C4-2B (cell line): ENCODE data around the gene BCHE.

Experiments
- ZFX ChIP-seq: fragments of 450-650 bp; IDR thresholded peaks from 2 replicates; pipeline ENCODE4 v1.6.1; 2017
- TF ChIP-seq, protein P1 (sequence below): fragments of 450-650 bp; conservative IDR thresholded peaks from 2 replicates; pipeline ENCODE4 v1.5.1; 2017; ENCODE audit warnings: mild to moderate bottlenecking

DNA sequence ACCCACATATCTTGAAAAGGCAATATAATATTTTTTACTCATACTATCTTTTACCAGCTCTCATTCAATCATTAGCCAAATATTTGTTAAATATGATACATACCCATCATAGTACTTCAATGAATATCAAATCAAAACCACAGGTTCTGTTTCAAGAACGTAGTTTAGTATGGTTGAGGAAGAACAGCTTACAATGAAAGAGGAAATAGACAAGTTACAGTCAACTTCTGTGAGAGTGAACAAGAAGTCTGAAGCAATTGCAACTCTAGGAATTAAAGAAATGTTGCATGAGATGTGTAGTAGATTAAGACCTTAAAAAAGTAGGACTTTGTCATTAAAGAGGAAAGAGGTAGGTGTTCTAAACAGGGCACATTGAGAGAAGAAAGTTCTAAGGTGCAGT is 9.3 kb downstream of the BCHE start:
- TF ChIP-seq, protein P1, sequence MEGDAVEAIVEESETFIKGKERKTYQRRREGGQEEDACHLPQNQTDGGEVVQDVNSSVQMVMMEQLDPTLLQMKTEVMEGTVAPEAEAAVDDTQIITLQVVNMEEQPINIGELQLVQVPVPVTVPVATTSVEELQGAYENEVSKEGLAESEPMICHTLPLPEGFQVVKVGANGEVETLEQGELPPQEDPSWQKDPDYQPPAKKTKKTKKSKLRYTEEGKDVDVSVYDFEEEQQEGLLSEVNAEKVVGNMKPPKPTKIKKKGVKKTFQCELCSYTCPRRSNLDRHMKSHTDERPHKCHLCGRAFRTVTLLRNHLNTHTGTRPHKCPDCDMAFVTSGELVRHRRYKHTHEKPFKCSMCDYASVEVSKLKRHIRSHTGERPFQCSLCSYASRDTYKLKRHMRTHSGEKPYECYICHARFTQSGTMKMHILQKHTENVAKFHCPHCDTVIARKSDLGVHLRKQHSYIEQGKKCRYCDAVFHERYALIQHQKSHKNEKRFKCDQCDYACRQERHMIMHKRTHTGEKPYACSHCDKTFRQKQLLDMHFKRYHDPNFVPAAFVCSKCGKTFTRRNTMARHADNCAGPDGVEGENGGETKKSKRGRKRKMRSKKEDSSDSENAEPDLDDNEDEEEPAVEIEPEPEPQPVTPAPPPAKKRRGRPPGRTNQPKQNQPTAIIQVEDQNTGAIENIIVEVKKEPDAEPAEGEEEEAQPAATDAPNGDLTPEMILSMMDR, result no peak
- no peak for TF ChIP-seq ZFX
